ENCODE data around the gene EMILIN2.
A peak's percentile ranks its signal among the peaks of the same experiment; 100 is the strongest.

DNA sequence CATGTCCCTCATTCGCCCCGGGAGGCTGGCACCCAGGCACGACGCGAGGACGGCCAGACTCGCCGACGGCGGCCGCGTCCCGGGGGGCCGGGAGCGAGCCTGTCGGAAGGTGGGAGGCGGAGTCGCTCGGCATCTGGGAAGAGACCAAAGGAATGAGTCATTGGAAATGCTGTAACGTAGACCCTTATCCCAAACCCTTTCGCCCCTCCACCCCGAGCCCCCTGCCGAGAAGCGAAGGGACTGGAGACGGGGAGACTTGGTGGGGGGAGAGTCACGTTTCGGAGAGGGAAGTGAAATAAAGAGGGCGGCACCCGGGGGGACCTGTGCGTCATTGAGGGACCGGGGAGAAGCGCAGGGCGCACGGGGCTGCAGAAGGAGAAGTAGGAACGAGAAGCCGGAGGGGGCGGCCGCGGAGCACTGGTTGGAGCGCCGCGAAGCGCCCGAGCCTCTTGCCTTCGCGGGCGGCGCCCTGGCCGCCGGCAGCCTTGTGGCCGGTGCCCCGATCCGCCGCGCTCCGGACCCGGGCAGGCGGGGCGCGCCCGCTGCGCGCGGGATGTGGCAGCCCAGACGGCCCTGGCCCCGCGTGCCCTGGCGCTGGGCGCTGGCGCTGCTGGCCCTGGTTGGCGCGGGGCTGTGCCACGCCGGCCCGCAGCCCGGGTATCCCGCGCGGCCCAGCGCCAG, at the start of gene EMILIN2:
- TF ChIP-seq POLR2A (IDR thresholded peaks at IDR 0.05; ENCODE audit: low read length) (peak; percentile 37), GATA1 (IDR thresholded peaks at IDR 0.05; ENCODE audit: low read depth, low read length) (no peak)
